Pancreas (tissue), 10 donors: Measurements from ENCODE around the gene POLR2H. TPM values are rescaled to one million over a fixed set of nuclear protein-coding genes. Genes with fewer than 3 reads are reported as not detected.

Source experiments
- ATAC-seq, 4 donors: fragments of 200-7000 bp; cut with Tn5 transposase; one replicate each; pipeline versions ENCODE4 v1.8.0 to v1.9.1; 2020; ENCODE audit warnings: mild to moderate bottlenecking in 4 of 4, moderate library complexity in 4 of 4
- DNase-seq, 6 donors: peaks; one replicate each; pipeline ENCODE4 v3.0.0-alpha.2; 2020
- FAIRE-seq: peaks from 2 replicates; lab custom pipeline; 2012; peaks lifted over from hg19 to GRCh38; lab: Jason Lieb, UNC
- H3K27ac ChIP-seq, 4 donors: fragments of 200-600 bp; sonication (generic); 1 replicate in 3 of 4; 2 replicates in 1 of 4; pipeline versions ENCODE4 v1.5.0 to v1.8.0; 2020
- H3K27me3 ChIP-seq, 4 donors: fragments of 200-600 bp; one replicate each; pipeline ENCODE4 v1.8.0; 2021
- H3K36me3 ChIP-seq, 3 donors: fragments of 200-600 bp; sonication (generic) in 1 of 3; one replicate each; pipeline versions ENCODE4 v1.5.0 to v1.8.0; 2020 to 2021
- H3K4me1 ChIP-seq, 3 donors: fragments of 200-600 bp; one replicate each; pipeline ENCODE4 v1.8.0; 2021
- H3K4me3 ChIP-seq, 4 donors: fragments of 200-600 bp; sonication (generic) in 2 of 4; one replicate each; pipeline versions ENCODE4 v1.5.0 to v1.8.0; 2020 to 2021
- H3K9me3 ChIP-seq, 4 donors: fragments of 200-600 bp; one replicate each; pipeline ENCODE4 v1.8.0; 2021
- WGBS, 2 donors: extraction: QIAGEN DNeasy Blood & Tissue Kit; methylation state at CpG; one replicate each; pipeline ENCODE4 v1.1.7; 2013; 5-methylcytosine and 5-hydroxymethylcytosine counted together
- intact Hi-C, 3 donors: fragments of 100-400 bp; cut with DNase I; formaldehyde crosslinking; loops; one replicate each; pipeline versions ENCODE4 v1.11.1 to v1.14.2; 2022
- polyA plus RNA-seq, 2 donors: library from polyadenylated mRNA; stranded (reverse); fragments of 200-250 nt; gene quantifications; one replicate each; pipeline ENCODE4 v1.2.3, GENCODE V29; 2013
- total RNA-seq, 6 donors: library from RNA; stranded (reverse); fragmentation: NEBNext Ultra II Directional in 4 of 6; extraction: Animal tissue kit (Norgen Biotek cat#: 25700) in 4 of 6; gene quantifications; one replicate each; pipeline versions ENCODE4 v1.2.1 to v1.2.4, GENCODE V29; 2021 to 2023
- TF ChIP-seq, protein P1 (sequence below), 4 donors: fragments of 200-600 bp; sonication (generic) in 3 of 4; IDR thresholded peaks; one replicate each; pipeline versions ENCODE4 v1.5.0 to v1.8.0; 2021; ENCODE audit warnings: antibody characterized with exemption in 4 of 4
- donor health status: healthy with polysubstance abuse.
- donor health status: DM: no; HTN: no; CAD: no; lungs with moderate emphysema.
- donor health status: DM: no; HTN: no; CAD: no.
- donor health status: control.
- donor health status: control.
- donor health status: Bipolar disorder and iron deficiency.
- donor health status: DM: yes; HTN: yes; CAD: no.
- donor health status: DM: no; HTN: no; CAD: no.
- donor health status: DM: no; HTN: no; CAD: no.
- donor health status: DM: yes; HTN: yes; CAD: no.

The POLR2H gene
- total and polyA plus RNA-seq, 8 donors = 19.7 to 116 (median 28.8) TPM

GRCh38 chr3:184380185-184380626, 18.7 kb downstream of the POLR2H start:
- ATAC-seq = peak; percentile 61 to 83 (median 74)
- no peaks in the 10 kb centered on the region for H3K27me3 ChIP-seq
- WGBS, 2 donors = 0 to 1% methylated on average over 3 to 54 of the region's 62 CpGs
- TF ChIP-seq, protein P1, sequence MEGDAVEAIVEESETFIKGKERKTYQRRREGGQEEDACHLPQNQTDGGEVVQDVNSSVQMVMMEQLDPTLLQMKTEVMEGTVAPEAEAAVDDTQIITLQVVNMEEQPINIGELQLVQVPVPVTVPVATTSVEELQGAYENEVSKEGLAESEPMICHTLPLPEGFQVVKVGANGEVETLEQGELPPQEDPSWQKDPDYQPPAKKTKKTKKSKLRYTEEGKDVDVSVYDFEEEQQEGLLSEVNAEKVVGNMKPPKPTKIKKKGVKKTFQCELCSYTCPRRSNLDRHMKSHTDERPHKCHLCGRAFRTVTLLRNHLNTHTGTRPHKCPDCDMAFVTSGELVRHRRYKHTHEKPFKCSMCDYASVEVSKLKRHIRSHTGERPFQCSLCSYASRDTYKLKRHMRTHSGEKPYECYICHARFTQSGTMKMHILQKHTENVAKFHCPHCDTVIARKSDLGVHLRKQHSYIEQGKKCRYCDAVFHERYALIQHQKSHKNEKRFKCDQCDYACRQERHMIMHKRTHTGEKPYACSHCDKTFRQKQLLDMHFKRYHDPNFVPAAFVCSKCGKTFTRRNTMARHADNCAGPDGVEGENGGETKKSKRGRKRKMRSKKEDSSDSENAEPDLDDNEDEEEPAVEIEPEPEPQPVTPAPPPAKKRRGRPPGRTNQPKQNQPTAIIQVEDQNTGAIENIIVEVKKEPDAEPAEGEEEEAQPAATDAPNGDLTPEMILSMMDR (IDR thresholded peaks at IDR 0.05) = no peak
- no peak overlapping the region for H3K27ac ChIP-seq
- intact Hi-C loops = loop anchor here in 1 of 3 donors (10.0 kb wide), 1 partner anchor 155 kb away; no protein-coding TSS in a partner anchor
- H3K9me3 ChIP-seq = no peaks in the 10 kb centered on the region
- no peaks in the 10 kb centered on the region for H3K36me3 ChIP-seq
- peak; percentile 69 to 92 (median 83) for DNase-seq
- peaks cover 7 to 15% (median 10%) of the 10 kb centered on the region in 3 donors for H3K4me1 ChIP-seq
- peak overlapping the region; percentile 21 to 52 (median 39) for H3K4me3 ChIP-seq
- no peak for FAIRE-seq

- DNase-seq (peak in 2 of 6 donors; percentile 73 to 79), ATAC-seq (peak in 1 of 4 donors; percentile 20)
- peaks cover 7 to 15% (median 10%) of the 10 kb centered on the region in 3 donors for H3K4me1 ChIP-seq
Measured at GRCh38 chr3:184380627-184381260, 19.2 kb downstream of the POLR2H start.

GRCh38 chr3:184381261-184382224, 20.0 kb downstream of the POLR2H start:
- Histone ChIP-seq H3K4me1 (peaks cover 7 to 15% (median 10%) of the 10 kb centered on the region in 3 donors), H3K27me3 (no peaks in the 10 kb centered on the region), H3K4me3 (peak overlapping the region in 2 of 4 donors; percentile 51 to 52), H3K27ac (no peak overlapping the region), H3K36me3 (no peaks in the 10 kb centered on the region), H3K9me3 (no peaks in the 10 kb centered on the region)
- DNase-seq (peak in 3 of 6 donors; percentile 20 to 80 (median 60)), FAIRE-seq (no peak), ATAC-seq (no peak)
- TF ChIP-seq, protein P1 (IDR thresholded peaks at IDR 0.05) = no peak
- 59 to 62% methylated on average over 49 to 55 of the region's 55 CpGs for WGBS, 2 donors
- intact Hi-C loops = loop anchor here in 1 of 3 donors (10.0 kb wide), 1 partner anchor 153 kb away; no protein-coding TSS in a partner anchor

More at GRCh38 chr3:184380627-184381260, 19.2 kb downstream of the POLR2H start:
- no peak for FAIRE-seq
- WGBS, 2 donors = 5 to 6% methylated on average over 32 to 42 of the region's 42 CpGs
- TF ChIP-seq, protein P1 (IDR thresholded peaks at IDR 0.05) = no peak
- Histone ChIP-seq H3K4me3 (peak overlapping the region; percentile 21 to 52 (median 39)), H3K9me3 (no peaks in the 10 kb centered on the region), H3K36me3 (no peaks in the 10 kb centered on the region), H3K27me3 (no peaks in the 10 kb centered on the region), H3K27ac (no peak overlapping the region)
- intact Hi-C loops = loop anchor here in 1 of 3 donors (10.0 kb wide), 1 partner anchor 154 kb away; no protein-coding TSS in a partner anchor

DNA sequence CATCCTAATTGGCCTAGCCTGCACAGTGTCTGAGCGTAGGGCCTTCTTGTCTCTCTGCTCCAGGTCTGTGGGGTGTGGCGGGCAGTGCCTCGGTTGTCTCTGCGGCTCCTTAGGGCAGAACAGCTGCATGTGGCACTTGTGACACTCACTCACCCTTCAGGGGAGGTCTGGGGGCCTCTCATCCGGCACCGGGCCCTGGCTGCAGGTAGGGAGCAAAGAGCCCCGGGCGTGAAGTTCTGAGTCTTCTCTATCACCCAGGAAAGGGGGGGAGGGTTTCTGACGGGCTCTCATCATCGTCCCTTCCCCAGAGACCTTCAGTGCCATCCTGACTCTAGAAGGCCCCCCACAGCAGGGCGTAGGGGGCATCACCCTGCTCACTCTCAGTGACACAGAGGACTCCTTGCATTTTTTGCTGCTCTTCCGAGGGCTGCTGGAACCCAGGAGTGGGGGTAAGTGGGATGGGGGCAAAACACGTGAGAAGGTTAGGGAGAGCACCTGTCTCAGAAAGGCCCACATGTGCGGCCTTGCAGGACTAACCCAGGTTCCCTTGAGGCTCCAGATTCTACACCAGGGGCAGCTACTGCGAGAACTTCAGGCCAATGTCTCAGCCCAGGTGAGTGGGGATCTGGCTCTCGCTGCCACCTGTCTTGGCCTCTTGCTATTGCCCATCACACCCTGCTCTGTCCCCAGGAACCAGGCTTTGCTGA, 21.0 kb downstream of the POLR2H start:
- Histone ChIP-seq H3K4me1 (peaks cover 6 to 11% (median 7%) of the 10 kb centered on the region in 3 donors), H3K27me3 (no peaks in the 10 kb centered on the region), H3K27ac (no peak overlapping the region), H3K4me3 (no peak overlapping the region), H3K9me3 (no peaks in the 10 kb centered on the region), H3K36me3 (no peaks in the 10 kb centered on the region)
- ATAC-seq (no peak), FAIRE-seq (no peak), DNase-seq (peak in 1 of 6 donors; percentile 44)
- intact Hi-C loops = loop anchor here in 1 of 3 donors (10.0 kb wide), 1 partner anchor 152 kb away; no protein-coding TSS in a partner anchor
- WGBS, 2 donors = 93 to 96% methylated on average over 16 of the region's 16 CpGs
- TF ChIP-seq, protein P1 (IDR thresholded peaks at IDR 0.05) = no peak
